WI38 (cell line): ENCODE data around the gene PCDHA8.
"Not testable (repeated sequence)": the region's sequence is repeated elsewhere in the genome, so short reads cannot be mapped to it uniquely, and the experiment has no call there.

Experiments used
- H3K4me3 ChIP-seq: 2 replicates; pipeline ENCODE4 v1.5.1; 2011; ENCODE audit warnings: low read depth, mild to moderate bottlenecking, control low read depth, low read length
- CTCF ChIP-seq: IDR thresholded peaks from 2 replicates; pipeline ENCODE4 v1.5.1; 2012; ENCODE audit warnings: low read depth, mild to moderate bottlenecking, control low read depth, low read length

The PCDHA8 gene

DNA sequence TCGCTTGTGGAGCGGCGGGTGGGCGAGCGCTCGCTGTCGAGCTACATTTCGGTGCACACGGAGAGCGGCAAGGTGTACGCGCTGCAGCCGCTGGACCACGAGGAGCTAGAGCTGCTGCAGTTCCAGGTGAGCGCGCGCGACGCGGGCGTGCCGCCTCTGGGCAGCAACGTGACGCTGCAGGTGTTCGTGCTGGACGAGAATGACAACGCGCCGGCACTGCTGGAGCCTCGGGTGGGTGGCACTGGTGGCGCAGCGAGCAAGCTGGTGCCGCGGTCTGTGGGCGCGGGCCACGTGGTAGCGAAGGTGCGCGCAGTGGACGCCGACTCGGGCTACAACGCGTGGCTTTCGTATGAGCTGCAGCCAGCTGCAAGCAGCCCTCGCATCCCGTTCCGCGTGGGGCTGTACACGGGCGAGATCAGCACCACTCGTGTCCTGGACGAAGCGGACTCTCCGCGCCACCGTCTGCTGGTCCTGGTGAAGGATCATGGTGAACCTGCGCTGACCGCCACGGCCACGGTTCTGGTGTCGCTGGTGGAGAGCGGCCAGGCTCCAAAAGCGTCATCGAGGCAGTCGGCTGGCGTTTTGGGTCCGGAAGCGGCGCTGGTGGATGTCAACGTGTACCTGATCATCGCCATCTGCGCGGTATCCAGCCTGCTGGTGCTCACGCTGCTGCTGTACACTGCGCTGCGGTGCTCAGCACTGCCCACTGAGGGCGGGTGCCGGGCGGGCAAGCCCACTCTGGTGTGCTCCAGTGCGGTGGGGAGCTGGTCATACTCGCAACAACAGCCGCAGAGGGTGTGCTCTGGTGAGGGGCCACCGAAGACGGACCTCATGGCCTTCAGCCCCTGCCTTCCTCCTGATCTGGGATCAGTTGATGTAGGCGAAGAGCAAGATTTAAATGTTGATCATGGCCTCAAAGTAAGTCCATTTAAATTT, 2.1 kb downstream of the PCDHA8 start:
- no peak for TF ChIP-seq CTCF
- no peak overlapping the region for H3K4me3 ChIP-seq

DNA sequence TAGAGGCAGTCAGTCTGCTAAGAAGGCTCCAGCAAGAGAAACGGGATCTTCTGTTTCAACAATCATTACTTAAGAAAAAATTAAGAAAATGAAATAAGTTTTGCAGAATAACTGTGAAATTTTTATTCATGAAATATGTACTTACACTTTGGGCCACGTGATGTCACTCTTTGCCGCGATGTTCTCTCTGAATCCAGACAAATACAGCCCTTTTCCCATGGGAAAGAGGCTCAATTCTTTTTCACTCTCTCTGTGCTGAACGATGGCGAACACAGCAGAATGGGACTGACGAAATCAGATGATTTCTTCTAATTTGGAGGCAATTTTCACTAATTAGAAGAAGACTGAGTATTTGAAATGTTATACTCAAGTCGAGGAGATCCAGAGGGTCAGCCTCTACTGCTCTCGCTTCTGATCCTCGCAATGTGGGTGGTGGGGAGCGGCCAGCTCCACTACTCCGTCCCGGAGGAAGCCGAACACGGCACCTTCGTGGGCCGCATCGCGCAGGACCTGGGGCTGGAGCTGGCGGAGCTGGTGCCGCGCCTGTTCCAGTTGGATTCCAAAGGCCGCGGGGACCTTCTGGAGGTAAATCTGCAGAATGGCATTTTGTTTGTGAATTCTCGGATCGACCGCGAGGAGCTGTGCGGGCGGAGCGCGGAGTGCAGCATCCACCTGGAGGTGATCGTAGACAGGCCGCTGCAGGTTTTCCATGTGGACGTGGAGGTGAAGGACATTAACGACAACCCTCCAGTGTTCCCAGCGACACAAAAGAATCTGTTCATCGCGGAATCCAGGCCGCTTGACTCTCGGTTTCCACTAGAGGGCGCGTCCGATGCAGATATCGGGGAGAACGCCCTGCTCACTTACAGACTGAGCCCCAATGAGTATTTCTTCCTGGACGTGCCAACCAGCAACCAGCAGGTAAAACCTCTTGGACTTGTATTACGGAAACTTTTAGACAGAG, 7.4 kb downstream of the PCDHA8 start, which contains the start of gene PCDHA9:
Gene PCDHA9 (plus strand): TSS at position 244 of the 964 bp plus-strand sequence. CDS start 114 bp downstream, at position 358.
- H3K4me3 ChIP-seq: not testable (repeated sequence)

DNA sequence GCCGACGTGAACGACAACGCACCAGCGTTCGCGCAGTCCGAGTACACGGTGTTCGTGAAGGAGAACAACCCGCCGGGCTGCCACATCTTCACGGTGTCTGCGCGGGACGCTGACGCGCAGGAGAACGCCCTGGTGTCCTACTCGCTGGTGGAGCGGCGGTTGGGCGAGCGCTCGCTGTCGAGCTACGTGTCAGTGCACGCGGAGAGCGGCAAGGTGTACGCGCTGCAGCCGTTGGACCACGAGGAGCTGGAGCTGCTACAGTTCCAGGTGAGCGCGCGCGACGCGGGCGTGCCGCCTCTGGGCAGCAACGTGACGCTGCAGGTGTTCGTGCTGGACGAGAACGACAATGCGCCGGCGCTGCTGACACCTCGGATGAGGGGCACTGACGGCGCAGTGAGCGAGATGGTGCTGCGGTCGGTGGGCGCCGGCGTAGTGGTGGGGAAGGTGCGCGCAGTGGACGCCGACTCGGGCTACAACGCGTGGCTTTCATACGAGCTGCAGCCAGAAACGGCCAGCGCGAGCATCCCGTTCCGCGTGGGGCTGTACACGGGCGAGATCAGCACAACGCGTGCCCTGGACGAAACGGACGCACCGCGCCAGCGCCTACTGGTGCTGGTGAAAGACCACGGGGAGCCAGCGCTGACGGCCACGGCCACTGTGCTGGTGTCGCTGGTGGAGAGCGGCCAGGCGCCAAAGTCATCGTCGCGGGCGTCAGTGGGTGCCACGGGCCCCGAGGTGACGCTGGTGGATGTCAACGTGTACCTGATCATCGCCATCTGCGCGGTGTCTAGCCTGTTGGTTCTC, 9.0 kb downstream of the PCDHA8 start:
- not testable (repeated sequence) for H3K4me3 ChIP-seq

DNA sequence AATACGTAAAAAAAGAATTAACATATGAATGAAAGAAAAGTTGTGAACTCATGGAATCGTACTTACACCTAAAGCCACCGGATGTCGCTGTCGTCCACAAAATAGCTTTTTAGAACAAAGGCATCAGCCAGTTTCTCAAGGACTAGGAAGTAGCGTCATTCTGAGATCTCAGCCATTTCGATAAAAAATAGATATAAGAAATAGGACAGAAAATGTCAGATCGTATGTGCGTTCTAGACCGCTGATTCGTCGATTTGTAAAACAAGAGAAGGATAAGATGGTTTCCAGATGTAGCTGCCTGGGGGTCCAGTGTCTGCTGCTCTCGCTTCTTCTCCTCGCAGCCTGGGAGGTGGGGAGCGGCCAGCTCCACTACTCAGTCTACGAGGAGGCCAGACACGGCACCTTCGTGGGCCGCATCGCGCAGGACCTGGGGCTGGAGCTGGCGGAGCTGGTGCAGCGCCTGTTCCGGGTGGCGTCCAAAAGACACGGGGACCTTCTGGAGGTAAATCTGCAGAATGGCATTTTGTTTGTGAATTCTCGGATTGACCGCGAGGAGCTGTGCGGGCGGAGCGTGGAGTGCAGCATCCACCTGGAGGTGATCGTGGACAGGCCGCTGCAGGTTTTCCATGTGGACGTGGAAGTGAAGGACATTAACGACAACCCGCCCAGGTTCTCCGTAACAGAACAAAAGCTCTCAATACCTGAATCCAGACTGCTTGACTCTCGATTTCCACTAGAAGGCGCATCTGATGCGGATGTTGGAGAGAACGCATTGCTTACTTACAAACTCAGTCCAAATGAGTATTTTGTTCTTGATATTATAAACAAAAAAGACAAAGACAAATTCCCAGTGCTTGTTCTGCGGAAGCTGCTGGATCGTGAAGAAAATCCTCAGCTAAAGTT, 15.0 kb downstream of the PCDHA8 start, which contains the start of gene PCDHA10:
Gene PCDHA10 (plus strand): TSS at position 126 of the 903 bp plus-strand sequence. CDS start 152 bp downstream, at position 278.
- no peak within 1 kb of the TSS for H3K4me3 ChIP-seq
- TF ChIP-seq CTCF: no peak

GRCh38 chr5:140857177-140857986, 16.4 kb downstream of the PCDHA8 start:
- no peak for TF ChIP-seq CTCF
- no peak overlapping the region for H3K4me3 ChIP-seq

DNA sequence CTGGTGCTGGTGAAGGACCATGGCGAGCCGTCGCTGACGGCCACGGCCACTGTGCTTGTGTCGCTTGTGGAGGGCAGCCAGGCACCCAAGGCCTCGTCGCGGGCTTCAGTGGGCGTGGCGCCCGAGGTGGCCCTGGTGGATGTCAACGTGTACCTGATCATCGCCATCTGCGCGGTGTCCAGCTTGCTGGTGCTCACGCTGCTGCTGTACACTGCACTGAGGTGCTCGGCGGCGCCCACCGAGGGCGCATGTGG, 16.9 kb downstream of the PCDHA8 start:
- TF ChIP-seq CTCF: no peak
- no peak overlapping the region for H3K4me3 ChIP-seq
